HG02623 (cell line): ENCODE data around the gene CARF.
"Not testable (repeated sequence)": the region's sequence is repeated elsewhere in the genome, so short reads cannot be mapped to it uniquely, and the experiment has no call there.

Experiments
- ATAC-seq: cut with Tn5 transposase; IDR thresholded peaks from one replicate; pipeline ENCODE4 v1.9.1; 2021; ENCODE audit warnings: moderate library complexity; ENCODE audit not compliant: unreplicated experiment

CARF gene

GRCh38 chr2:202911512-202912341 lies at the start of gene CARF, which contains the start of gene WDR12:
CARF (plus strand) TSS chr2:202912275; CDS start chr2:202941903, 29,628 bp downstream.
WDR12 (minus strand) TSS chr2:202911673; CDS start chr2:202911476, 197 bp downstream.
- ATAC-seq = peak; percentile 63

- ATAC-seq = peak; percentile 75
Measured at GRCh38 chr2:202870431-202871299, 41.4 kb upstream of the CARF start.

GRCh38 chr2:202871300-202872141 lies 40.6 kb upstream of the CARF start, which contains the start of gene ICA1L:
ICA1L (minus strand) TSS chr2:202871766; CDS start chr2:202829009, 42,757 bp downstream.
- peak; percentile 40 for ATAC-seq

- ATAC-seq = no peak
Measured at GRCh38 chr2:202877699-202878098, 34.4 kb upstream of the CARF start.

GRCh38 chr2:202881570-202881969 lies 30.5 kb upstream of the CARF start:
- no peak for ATAC-seq

GRCh38 chr2:202883987-202884675 lies 27.9 kb upstream of the CARF start:
- ATAC-seq = no peak

- ATAC-seq = no peak
Measured at GRCh38 chr2:202885190-202885589, 26.9 kb upstream of the CARF start.

- not testable (repeated sequence) for ATAC-seq
Measured at GRCh38 chr2:202905507-202905906, 6.6 kb upstream of the CARF start.

- no peak for ATAC-seq
Measured at GRCh38 chr2:202908186-202908585, 3.9 kb upstream of the CARF start.

- no peak for ATAC-seq
Measured at GRCh38 chr2:202909394-202910192, 2.5 kb upstream of the CARF start.

GRCh38 chr2:202910250-202910649 lies 1.8 kb upstream of the CARF start:
- not testable (repeated sequence) for ATAC-seq

- no peak for ATAC-seq
Measured at GRCh38 chr2:202910698-202911097, 1.4 kb upstream of the CARF start.

- ATAC-seq = peak; percentile 11
Measured at GRCh38 chr2:202911203-202911511, 918 bp upstream of the CARF start.

GRCh38 chr2:202912342-202913201 lies 497 bp downstream of the CARF start:
- ATAC-seq = peak; percentile 54

GRCh38 chr2:202918860-202919259 lies 6.8 kb downstream of the CARF start:
- ATAC-seq = no peak

GRCh38 chr2:202932425-202933138 lies 20.5 kb downstream of the CARF start:
- no peak for ATAC-seq

- ATAC-seq = no peak
Measured at GRCh38 chr2:202933139-202933510, 21.1 kb downstream of the CARF start.

GRCh38 chr2:202933958-202934357 lies 21.9 kb downstream of the CARF start:
- ATAC-seq = no peak
